GM23338 (cell line): ENCODE results near the gene LGALS16. TPM values are rescaled to one million over a fixed set of nuclear protein-coding genes. Genes with fewer than 3 reads are reported as not detected.

Source experiments
- ATAC-seq: fragments of 200-7000 bp; cut with Tn5 transposase; 3 replicates; pipeline ENCODE4 v1.9.1; 2020
- DNase-seq: peaks from one replicate; pipeline ENCODE4 v3.0.0-alpha.2; 2015; ENCODE audit warnings: low spot score
- H2AFZ ChIP-seq: fragments of 200-600 bp; sonication (generic); 2 replicates; pipeline ENCODE4 v1.8.0; 2016; ENCODE audit warnings: antibody characterized with exemption, mild to moderate bottlenecking, moderate library complexity
- H3F3A ChIP-seq: fragments of 200-600 bp; sonication (generic); replicated peaks from 2 replicates; pipeline ENCODE4 v1.8.0; 2017; ENCODE audit warnings: antibody characterized with exemption, mixed run types, low read depth
- H3K27ac ChIP-seq: fragments of 200-600 bp; sonication (generic); 2 replicates; pipeline ENCODE4 v1.6.1; 2016; ENCODE audit warnings: low read depth
- H3K27me3 ChIP-seq: fragments of 200-600 bp; sonication (generic); 2 replicates; pipeline ENCODE4 v1.8.0; 2016; ENCODE audit warnings: mild to moderate bottlenecking, mixed run types, moderate library complexity; ENCODE audit not compliant: insufficient read depth
- H3K36me3 ChIP-seq: fragments of 200-600 bp; sonication (generic); 2 replicates; pipeline ENCODE4 v1.8.0; 2016; ENCODE audit warnings: mild to moderate bottlenecking; ENCODE audit not compliant: insufficient read depth
- H3K4me1 ChIP-seq: fragments of 200-600 bp; sonication (generic); 2 replicates; pipeline ENCODE4 v1.8.0; 2016; ENCODE audit warnings: mild to moderate bottlenecking, moderate library complexity; ENCODE audit not compliant: insufficient read depth
- H3K4me2 ChIP-seq: fragments of 200-600 bp; sonication (generic); 2 replicates; pipeline ENCODE4 v1.7.1; 2017; ENCODE audit warnings: mixed run types
- H3K4me3 ChIP-seq: fragments of 200-600 bp; sonication (generic); 2 replicates; pipeline ENCODE4 v1.6.1; 2016; ENCODE audit warnings: mixed run types
- H3K79me2 ChIP-seq: fragments of 200-600 bp; sonication (generic); replicated peaks from 2 replicates; pipeline ENCODE4 v1.8.0; 2017; ENCODE audit warnings: mild to moderate bottlenecking; ENCODE audit not compliant: insufficient read depth
- H3K9me2 ChIP-seq: fragments of 200-600 bp; sonication (generic); 2 replicates; pipeline ENCODE4 v1.8.0; 2017; ENCODE audit not compliant: insufficient read depth
- H4K20me1 ChIP-seq: fragments of 200-600 bp; sonication (generic); replicated peaks from 2 replicates; pipeline ENCODE4 v1.8.0; 2017; ENCODE audit warnings: mild to moderate bottlenecking; ENCODE audit not compliant: insufficient read depth
- H3K27ac Mint-ChIP-seq: 2 replicates; pipeline ENCODE4 v1.8.0; 2020; ENCODE audit warnings: inconsistent platforms, mild to moderate bottlenecking, moderate library complexity, mixed read lengths
- H3K27me3 Mint-ChIP-seq: 3 replicates; pipeline ENCODE4 v1.8.0; 2022; ENCODE audit warnings: low read depth, mild to moderate bottlenecking, moderate library complexity, mixed read lengths, inconsistent platforms; ENCODE audit not compliant: insufficient read depth, poor library complexity
- H3K36me3 Mint-ChIP-seq: 3 replicates; pipeline ENCODE4 v1.8.0; 2021; ENCODE audit warnings: low read depth, mild to moderate bottlenecking, inconsistent platforms, moderate library complexity, mixed read lengths
- H3K4me1 Mint-ChIP-seq: 3 replicates; pipeline ENCODE4 v1.8.0; 2020; ENCODE audit warnings: mild to moderate bottlenecking, inconsistent platforms, mixed read lengths
- H3K4me3 Mint-ChIP-seq: 3 replicates; pipeline ENCODE4 v1.8.0; 2021; ENCODE audit warnings: moderate library complexity, mild to moderate bottlenecking, inconsistent platforms, mixed read lengths
- H3K9me3 Mint-ChIP-seq: 3 replicates; pipeline ENCODE4 v1.8.0; 2020; ENCODE audit warnings: moderate library complexity, mild to moderate bottlenecking, inconsistent platforms, mixed read lengths
- CREB1 ChIP-seq: fragments of 250-450 bp; sonication (Bioruptor Pico); IDR thresholded peaks from 2 replicates; pipeline ENCODE4 v1.5.0; 2020; ENCODE audit warnings: low read depth, mild to moderate bottlenecking, moderate library complexity
- CTCF ChIP-seq, 2 experiments: fragments of 200-600 bp in 1 of 2; sonication (generic) in 1 of 2; conservative IDR thresholded peaks; 2 replicates each; pipeline versions ENCODE4 v1.5.1 to v1.6.1; 2016 to 2017; ENCODE audit warnings: antibody characterized with exemption in 2 of 2, low read depth in 2 of 2, mild to moderate bottlenecking in 2 of 2, moderate library complexity in 1 of 2
- ETS1 ChIP-seq: IDR thresholded peaks from 2 replicates; pipeline ENCODE4 v1.6.1; 2016; ENCODE audit warnings: antibody characterized with exemption
- EZH2 ChIP-seq: fragments of 200-600 bp; sonication (generic); IDR thresholded peaks from one replicate; pipeline ENCODE4 v1.8.0; 2017; ENCODE audit warnings: antibody characterized with exemption, mild to moderate bottlenecking, low read depth; ENCODE audit not compliant: unreplicated experiment
- EZH2phosphoT487 ChIP-seq: fragments of 200-600 bp; sonication (generic); IDR thresholded peaks from one replicate; pipeline ENCODE4 v1.8.1; 2018; ENCODE audit warnings: antibody characterized with exemption; ENCODE audit not compliant: unreplicated experiment
- JUNB ChIP-seq: IDR thresholded peaks from one replicate; pipeline ENCODE4 v1.6.1; 2016; ENCODE audit warnings: antibody characterized with exemption; ENCODE audit not compliant: unreplicated experiment
- NANOG ChIP-seq: IDR thresholded peaks from 2 replicates; pipeline ENCODE4 v1.6.1; 2016; ENCODE audit warnings: antibody characterized with exemption, borderline replicate concordance
- POLR2AphosphoS5 ChIP-seq: IDR thresholded peaks from 2 replicates; pipeline ENCODE4 v1.6.1; 2016; ENCODE audit warnings: antibody characterized with exemption, low read depth
- REST ChIP-seq: IDR thresholded peaks from one replicate; pipeline ENCODE4 v1.6.1; 2018; ENCODE audit warnings: antibody characterized with exemption; ENCODE audit not compliant: unreplicated experiment
- STAT1 ChIP-seq: IDR thresholded peaks from one replicate; pipeline ENCODE4 v1.6.1; 2016; ENCODE audit warnings: antibody characterized with exemption; ENCODE audit not compliant: unreplicated experiment
- ZNF114 ChIP-seq: fragments of 250-450 bp; sonication (Bioruptor Pico); IDR thresholded peaks from 2 replicates; pipeline ENCODE4 v1.5.0; 2020; ENCODE audit warnings: mild to moderate bottlenecking, moderate library complexity
- ZNF331 ChIP-seq: fragments of 250-450 bp; sonication (Bioruptor Pico); IDR thresholded peaks from 2 replicates; pipeline ENCODE4 v1.5.0; 2020; ENCODE audit warnings: low read depth, mild to moderate bottlenecking, moderate library complexity
- ZNF462 ChIP-seq: fragments of 250-450 bp; sonication (Bioruptor Pico); IDR thresholded peaks from 2 replicates; pipeline ENCODE4 v1.5.0; 2020; ENCODE audit warnings: mild to moderate bottlenecking, moderate library complexity
- polyA plus RNA-seq: library from polyadenylated mRNA; unstranded; fragments of >200 nt; fragmentation: Nextera tagmentation; extraction: Ambion mirVana; gene quantifications from 2 replicates; pipeline ENCODE4 v1.2.1, GENCODE V29; 2016
- total RNA-seq: library from RNA; depleted of rRNA; stranded (reverse); fragments of >200 nt; shearing (Covaris generic); gene quantifications from 2 replicates; pipeline ENCODE4 v1.2.3, GENCODE V29; 2014

The LGALS16 gene
- total and polyA plus RNA-seq, 2 experiments from 2014 or later = not detected

GRCh38 chr19:39695759-39696158 lies 40.0 kb downstream of the LGALS16 start:
- no peak overlapping the region for H3K4me3 ChIP-seq
- no peak overlapping the region for H3K4me3 Mint-ChIP-seq
- no peak overlapping the region for H3K27ac Mint-ChIP-seq
- H3K27ac ChIP-seq = no peak overlapping the region
- no peaks in the 10 kb centered on the region for H3K79me2 ChIP-seq
- H3F3A ChIP-seq = no peaks in the 10 kb centered on the region
- H3K9me3 Mint-ChIP-seq = no peaks in the 10 kb centered on the region
- no peaks in the 10 kb centered on the region for H3K4me1 ChIP-seq
- no peaks in the 10 kb centered on the region for H3K27me3 Mint-ChIP-seq
- H3K4me1 Mint-ChIP-seq = peaks cover 3% of the 10 kb centered on the region; the same call in 1 of the 3 replicates
- no peaks in the 10 kb centered on the region for H3K36me3 ChIP-seq
- peaks cover 3% of the 10 kb centered on the region; the same call in 1 of the 2 replicates for H3K9me2 ChIP-seq
- H3K36me3 Mint-ChIP-seq = no peaks in the 10 kb centered on the region
- TF ChIP-seq STAT1 (no peak), ZNF462 (CRISPR knock-in tag) (no peak), NANOG (no peak), ZNF114 (no peak), POLR2AphosphoS5 (no peak), EZH2 (no peak), CREB1 (no peak), ZNF331 (CRISPR knock-in tag) (no peak), CTCF (conservative IDR thresholded peaks at IDR 0.05; ENCODE audit: low read depth in 2 of 2) (no peak), ETS1 (no peak), JUNB (no peak), EZH2phosphoT487 (no peak), REST (no peak)
- no peak overlapping the region for H2AFZ ChIP-seq
- no peaks in the 10 kb centered on the region for H3K27me3 ChIP-seq
- DNase-seq = no peak
- H3K4me2 ChIP-seq = no peak overlapping the region
- ATAC-seq = no peak
- no peaks in the 10 kb centered on the region for H4K20me1 ChIP-seq
